NK-92 treated with Interleukin-12 subunit alpha and Interleukin-12 subunit beta, amount 100 ng/mL, for 24 hours (cell line): ENCODE results near the gene ZNF541.
"Not testable (repeated sequence)": the region's sequence is repeated elsewhere in the genome, so short reads cannot be mapped to it uniquely, and the experiment has no call there.

Experiments
- DNase-seq: peaks from one replicate; lab custom pipeline; 2025; lab: John Stamatoyannopoulos, UW

The ZNF541 gene

GRCh38 chr19:47599671-47600245 lies 26.8 kb upstream of the ZNF541 start:
- DNase-seq = not testable (repeated sequence)

- no peak for DNase-seq
Observed at GRCh38 chr19:47598407-47599349, 25.7 kb upstream of the ZNF541 start.

GRCh38 chr19:47595944-47596343 lies 23.0 kb upstream of the ZNF541 start:
- DNase-seq = no peak

GRCh38 chr19:47593860-47594259 lies 20.9 kb upstream of the ZNF541 start:
- no peak for DNase-seq

- no peak for DNase-seq
Observed at GRCh38 chr19:47589824-47590223, 16.9 kb upstream of the ZNF541 start.

GRCh38 chr19:47587295-47587694 lies 14.3 kb upstream of the ZNF541 start:
- no peak for DNase-seq

GRCh38 chr19:47583161-47583560 lies 10.2 kb upstream of the ZNF541 start:
- DNase-seq = not testable (repeated sequence)

- no peak for DNase-seq
Observed at GRCh38 chr19:47582320-47582909, 9.5 kb upstream of the ZNF541 start.

GRCh38 chr19:47581605-47582319 lies 8.8 kb upstream of the ZNF541 start:
- DNase-seq = no peak

- no peak for DNase-seq
Observed at GRCh38 chr19:47580397-47580796, 7.4 kb upstream of the ZNF541 start.

GRCh38 chr19:47572635-47573034 lies 313 bp downstream of the ZNF541 start:
- DNase-seq = no peak

GRCh38 chr19:47569331-47569730 lies 3.6 kb downstream of the ZNF541 start:
- no peak for DNase-seq

- DNase-seq = no peak
Observed at GRCh38 chr19:47564081-47564480, 8.9 kb downstream of the ZNF541 start.

GRCh38 chr19:47561440-47562057 lies 11.4 kb downstream of the ZNF541 start:
- DNase-seq = no peak

GRCh38 chr19:47560999-47561398 lies 11.9 kb downstream of the ZNF541 start:
- DNase-seq = no peak

- no peak for DNase-seq
Observed at GRCh38 chr19:47550129-47550528, 22.8 kb downstream of the ZNF541 start.

GRCh38 chr19:47549261-47549862 lies 23.6 kb downstream of the ZNF541 start:
- DNase-seq = no peak

- DNase-seq = no peak
Observed at GRCh38 chr19:47547199-47547598, 25.7 kb downstream of the ZNF541 start.

- DNase-seq = no peak
Observed at GRCh38 chr19:47545061-47545948, 27.6 kb downstream of the ZNF541 start.

- DNase-seq = no peak
Observed at GRCh38 chr19:47544476-47544875, 28.5 kb downstream of the ZNF541 start.
